ENCODE measurements around the gene SRD5A3. TPM values are rescaled to one million over a fixed set of nuclear protein-coding genes. Genes with fewer than 3 reads are reported as not detected.

SRD5A3 gene
- total RNA-seq, 2 donors from 2014 or later = 6.7 to 11.5 TPM

DNA sequence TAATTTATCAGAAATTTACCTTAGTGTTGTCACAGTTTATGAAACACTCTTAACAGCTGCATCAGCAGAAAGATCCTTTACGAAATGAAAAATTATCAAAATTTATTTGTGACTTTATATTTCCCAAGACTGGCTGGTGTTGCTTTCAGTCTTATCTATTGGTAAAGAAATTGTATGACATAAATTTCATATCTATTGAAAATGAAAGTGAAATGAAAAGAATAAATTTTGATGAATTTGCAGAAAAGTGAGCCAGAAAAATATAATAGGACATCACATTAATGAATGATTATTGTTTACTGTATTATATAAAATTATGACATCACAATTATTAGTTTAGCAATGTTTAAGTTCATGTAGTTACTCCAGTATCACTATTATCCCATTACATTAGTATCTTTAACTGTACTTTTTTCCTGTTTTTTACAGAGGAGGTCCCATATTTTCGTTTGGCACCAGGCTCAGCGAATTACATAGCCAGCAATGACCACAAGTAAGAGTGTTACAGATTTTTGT is 36.5 kb downstream of the SRD5A3 start:
- ATAC-seq (no peak), DNase-seq (no peak)
- intact Hi-C loops (cut with DNase I) = no loop called here
- Histone ChIP-seq H3K27me3 (no peaks in the 10 kb centered on the region), H3K4me1 (peaks cover 37% of the 10 kb centered on the region), H3K27ac (no peak overlapping the region), H3K4me3 (no peak overlapping the region), H3K36me3 (replicated peaks in 1 of 2; ENCODE audit: insufficient read depth in 1 of 2, low read depth in 2 of 2) (no peaks in the 10 kb centered on the region), H3K9me3 (no peaks in the 10 kb centered on the region)
- WGBS, 2 donors = 81 to 86% methylated on average over 3 of the region's 3 CpGs
- TF ChIP-seq, protein P1, sequence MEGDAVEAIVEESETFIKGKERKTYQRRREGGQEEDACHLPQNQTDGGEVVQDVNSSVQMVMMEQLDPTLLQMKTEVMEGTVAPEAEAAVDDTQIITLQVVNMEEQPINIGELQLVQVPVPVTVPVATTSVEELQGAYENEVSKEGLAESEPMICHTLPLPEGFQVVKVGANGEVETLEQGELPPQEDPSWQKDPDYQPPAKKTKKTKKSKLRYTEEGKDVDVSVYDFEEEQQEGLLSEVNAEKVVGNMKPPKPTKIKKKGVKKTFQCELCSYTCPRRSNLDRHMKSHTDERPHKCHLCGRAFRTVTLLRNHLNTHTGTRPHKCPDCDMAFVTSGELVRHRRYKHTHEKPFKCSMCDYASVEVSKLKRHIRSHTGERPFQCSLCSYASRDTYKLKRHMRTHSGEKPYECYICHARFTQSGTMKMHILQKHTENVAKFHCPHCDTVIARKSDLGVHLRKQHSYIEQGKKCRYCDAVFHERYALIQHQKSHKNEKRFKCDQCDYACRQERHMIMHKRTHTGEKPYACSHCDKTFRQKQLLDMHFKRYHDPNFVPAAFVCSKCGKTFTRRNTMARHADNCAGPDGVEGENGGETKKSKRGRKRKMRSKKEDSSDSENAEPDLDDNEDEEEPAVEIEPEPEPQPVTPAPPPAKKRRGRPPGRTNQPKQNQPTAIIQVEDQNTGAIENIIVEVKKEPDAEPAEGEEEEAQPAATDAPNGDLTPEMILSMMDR (IDR thresholded peaks at IDR 0.05) = no peak
- no peak for TF ChIP-seq POLR2A (IDR thresholded peaks at IDR 0.05)

DNA sequence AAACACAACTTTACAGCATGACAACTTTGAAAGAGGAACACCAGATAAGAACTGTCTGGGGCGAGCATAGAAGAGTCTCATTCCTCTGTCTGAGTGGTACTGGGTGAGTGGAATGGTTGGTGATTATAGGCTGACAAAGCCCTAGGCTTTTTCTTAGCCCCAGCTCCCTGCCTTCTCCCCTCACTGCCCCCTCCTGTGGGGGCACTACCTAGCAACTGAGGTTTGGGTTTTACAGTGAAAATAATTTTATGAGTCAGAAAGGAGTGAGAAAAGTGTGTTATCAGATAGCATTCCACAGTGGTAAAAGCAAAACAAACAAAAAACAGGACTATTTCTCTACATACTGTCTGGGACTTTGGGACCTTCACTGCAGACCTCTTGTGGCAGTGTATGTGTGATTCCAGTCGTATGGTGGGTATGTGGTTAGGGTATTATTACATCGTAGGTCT is 39.2 kb downstream of the SRD5A3 start:
- no peaks in the 10 kb centered on the region for H3K36me3 ChIP-seq (replicated peaks in 1 of 2; ENCODE audit: insufficient read depth in 1 of 2, low read depth in 2 of 2)
- 36 to 52% methylated on average over 3 of the region's 3 CpGs for WGBS, 2 donors
- H3K27ac ChIP-seq = peak overlapping the region in 3 of 4 donors; percentile 41 to 73 (median 48)
- H3K27me3 ChIP-seq = no peaks in the 10 kb centered on the region
- H3K9me3 ChIP-seq = no peaks in the 10 kb centered on the region
- peaks cover 46% of the 10 kb centered on the region for H3K4me1 ChIP-seq
- TF ChIP-seq, protein P1 (IDR thresholded peaks at IDR 0.05) = no peak
- no peak for TF ChIP-seq POLR2A (IDR thresholded peaks at IDR 0.05)
- intact Hi-C loops (cut with DNase I) = no loop called here
- DNase-seq (no peak), ATAC-seq (no peak)
- no peak overlapping the region for H3K4me3 ChIP-seq

DNA sequence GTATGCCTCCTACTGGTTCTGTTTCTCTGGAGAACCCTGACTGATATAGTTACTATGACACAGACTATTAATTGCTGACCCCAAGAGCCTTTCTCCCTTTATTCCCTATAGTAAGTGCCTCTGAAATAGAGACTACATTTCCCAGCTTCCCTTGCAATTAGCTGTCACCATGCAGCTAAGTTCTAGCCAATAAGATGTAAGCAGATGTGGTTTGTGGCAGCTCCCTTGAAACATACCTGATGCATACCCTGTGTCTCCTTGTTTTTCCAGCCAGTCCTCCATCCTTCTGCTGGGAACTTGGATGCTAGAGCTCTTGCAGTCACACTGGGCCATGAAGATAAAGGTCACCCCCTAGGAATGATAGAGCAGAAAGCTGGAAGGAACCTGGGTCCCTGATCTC is 40.0 kb downstream of the SRD5A3 start:
- Histone ChIP-seq H3K4me3 (no peak overlapping the region), H3K4me1 (peaks cover 46% of the 10 kb centered on the region), H3K9me3 (no peaks in the 10 kb centered on the region), H3K27me3 (no peaks in the 10 kb centered on the region), H3K27ac (peak overlapping the region in 3 of 4 donors; percentile 41 to 73 (median 63)), H3K36me3 (replicated peaks in 1 of 2; ENCODE audit: insufficient read depth in 1 of 2, low read depth in 2 of 2) (no peaks in the 10 kb centered on the region)
- intact Hi-C loops (cut with DNase I) = no loop called here
- TF ChIP-seq, protein P1 (IDR thresholded peaks at IDR 0.05) = no peak
- TF ChIP-seq POLR2A (IDR thresholded peaks at IDR 0.05) = no peak
- ATAC-seq (peak; percentile 65), DNase-seq (peak in 1 of 4 donors; percentile 16)

DNA sequence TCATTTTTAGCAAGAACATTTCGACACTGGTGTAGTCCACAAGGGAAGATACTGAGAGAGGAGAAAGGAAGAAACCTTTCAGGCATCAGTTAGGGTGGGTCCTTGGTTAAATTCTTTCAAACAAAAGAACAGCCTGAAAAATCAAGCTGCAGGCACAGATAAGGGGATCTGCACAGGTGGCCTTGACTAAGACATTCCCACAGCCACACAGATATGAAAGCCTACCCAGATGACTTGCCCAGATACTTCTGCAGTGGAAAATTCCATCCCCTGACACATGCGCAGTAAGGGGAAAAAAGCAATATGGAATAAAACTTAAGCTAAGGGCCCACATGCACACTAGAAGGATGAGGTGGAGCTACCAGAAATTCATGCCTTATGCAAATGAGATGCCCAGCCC is 40.8 kb downstream of the SRD5A3 start:
- 34 to 37% methylated on average over 2 of the region's 2 CpGs for WGBS, 2 donors
- Histone ChIP-seq H3K27ac (peak overlapping the region in 3 of 4 donors; percentile 41 to 73 (median 63)), H3K27me3 (no peaks in the 10 kb centered on the region), H3K9me3 (no peaks in the 10 kb centered on the region), H3K36me3 (replicated peaks in 1 of 2; ENCODE audit: insufficient read depth in 1 of 2, low read depth in 2 of 2) (no peaks in the 10 kb centered on the region), H3K4me1 (peaks cover 46% of the 10 kb centered on the region), H3K4me3 (no peak overlapping the region)
- DNase-seq = peak; percentile 68 to 84 (median 78)
- intact Hi-C loops (cut with DNase I) = no loop called here
- ATAC-seq = peak; percentile 87
- TF ChIP-seq POLR2A (IDR thresholded peaks at IDR 0.05) = no peak
- TF ChIP-seq, protein P1 (IDR thresholded peaks at IDR 0.05) = no peak

Measured in body of pancreas (tissue), 4 donors.